PFSK-1 (cell line): ENCODE measurements around the gene PTPRQ.

Experiments used
- FOXP2 ChIP-seq: optimal IDR thresholded peaks from 2 replicates; pipeline ENCODE3; 2011; ENCODE audit warnings: borderline replicate concordance, control low read depth, inconsistent platforms; ENCODE audit not compliant: insufficient read depth; ENCODE audit errors: extremely low read length, extremely low read depth
- POLR2AphosphoS5 ChIP-seq: IDR thresholded peaks from 2 replicates; pipeline ENCODE4 v1.6.1; 2012; ENCODE audit warnings: low read depth, mild to moderate bottlenecking, control low read depth, low read length, moderate library complexity
- SIN3A ChIP-seq: IDR thresholded peaks from 2 replicates; pipeline ENCODE4 v1.6.1; 2012; ENCODE audit warnings: mild to moderate bottlenecking, low read length, moderate library complexity, borderline replicate concordance; ENCODE audit not compliant: insufficient read depth
- TAF1 ChIP-seq: IDR thresholded peaks from 2 replicates; pipeline ENCODE4 v1.6.1; 2012; ENCODE audit warnings: low read length, control low read depth, borderline replicate concordance; ENCODE audit not compliant: insufficient read depth
- TF ChIP-seq, protein P1 (sequence below), 2 experiments: IDR thresholded peaks; 2 replicates each; pipeline versions ENCODE4 v1.6.1 to v1.8.0; 2011 to 2012; ENCODE audit warnings: low read depth in 2 of 2, low read length in 2 of 2, control low read depth in 1 of 2, inconsistent platforms in 1 of 2, mild to moderate bottlenecking in 1 of 2, moderate library complexity in 1 of 2; ENCODE audit not compliant: insufficient read depth in 1 of 2

PTPRQ gene

DNA sequence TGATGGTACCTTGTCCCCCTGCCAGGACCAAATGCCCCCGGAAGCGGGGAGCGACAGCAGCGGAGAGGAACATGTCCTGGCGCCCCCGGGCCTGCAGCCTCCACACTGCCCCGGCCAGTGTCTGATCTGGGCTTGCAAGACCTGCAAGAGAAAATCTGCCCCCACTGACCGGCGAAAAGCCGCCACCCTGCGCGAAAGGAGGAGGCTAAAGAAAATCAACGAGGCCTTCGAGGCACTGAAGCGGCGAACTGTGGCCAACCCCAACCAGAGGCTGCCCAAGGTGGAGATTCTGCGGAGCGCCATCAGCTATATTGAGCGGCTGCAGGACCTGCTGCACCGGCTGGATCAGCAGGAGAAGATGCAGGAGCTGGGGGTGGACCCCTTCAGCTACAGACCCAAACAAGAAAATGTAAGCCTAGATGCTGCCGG lies 263.8 kb downstream of the PTPRQ start:
- TF ChIP-seq POLR2AphosphoS5 (no peak), TAF1 (no peak), SIN3A (no peak), FOXP2 (no peak)
- TF ChIP-seq, protein P1, sequence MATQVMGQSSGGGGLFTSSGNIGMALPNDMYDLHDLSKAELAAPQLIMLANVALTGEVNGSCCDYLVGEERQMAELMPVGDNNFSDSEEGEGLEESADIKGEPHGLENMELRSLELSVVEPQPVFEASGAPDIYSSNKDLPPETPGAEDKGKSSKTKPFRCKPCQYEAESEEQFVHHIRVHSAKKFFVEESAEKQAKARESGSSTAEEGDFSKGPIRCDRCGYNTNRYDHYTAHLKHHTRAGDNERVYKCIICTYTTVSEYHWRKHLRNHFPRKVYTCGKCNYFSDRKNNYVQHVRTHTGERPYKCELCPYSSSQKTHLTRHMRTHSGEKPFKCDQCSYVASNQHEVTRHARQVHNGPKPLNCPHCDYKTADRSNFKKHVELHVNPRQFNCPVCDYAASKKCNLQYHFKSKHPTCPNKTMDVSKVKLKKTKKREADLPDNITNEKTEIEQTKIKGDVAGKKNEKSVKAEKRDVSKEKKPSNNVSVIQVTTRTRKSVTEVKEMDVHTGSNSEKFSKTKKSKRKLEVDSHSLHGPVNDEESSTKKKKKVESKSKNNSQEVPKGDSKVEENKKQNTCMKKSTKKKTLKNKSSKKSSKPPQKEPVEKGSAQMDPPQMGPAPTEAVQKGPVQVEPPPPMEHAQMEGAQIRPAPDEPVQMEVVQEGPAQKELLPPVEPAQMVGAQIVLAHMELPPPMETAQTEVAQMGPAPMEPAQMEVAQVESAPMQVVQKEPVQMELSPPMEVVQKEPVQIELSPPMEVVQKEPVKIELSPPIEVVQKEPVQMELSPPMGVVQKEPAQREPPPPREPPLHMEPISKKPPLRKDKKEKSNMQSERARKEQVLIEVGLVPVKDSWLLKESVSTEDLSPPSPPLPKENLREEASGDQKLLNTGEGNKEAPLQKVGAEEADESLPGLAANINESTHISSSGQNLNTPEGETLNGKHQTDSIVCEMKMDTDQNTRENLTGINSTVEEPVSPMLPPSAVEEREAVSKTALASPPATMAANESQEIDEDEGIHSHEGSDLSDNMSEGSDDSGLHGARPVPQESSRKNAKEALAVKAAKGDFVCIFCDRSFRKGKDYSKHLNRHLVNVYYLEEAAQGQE (IDR thresholded peaks at IDR 0.05; ENCODE audit: insufficient read depth in 1 of 2, low read depth in 2 of 2, low read length in 2 of 2) = no peak

DNA sequence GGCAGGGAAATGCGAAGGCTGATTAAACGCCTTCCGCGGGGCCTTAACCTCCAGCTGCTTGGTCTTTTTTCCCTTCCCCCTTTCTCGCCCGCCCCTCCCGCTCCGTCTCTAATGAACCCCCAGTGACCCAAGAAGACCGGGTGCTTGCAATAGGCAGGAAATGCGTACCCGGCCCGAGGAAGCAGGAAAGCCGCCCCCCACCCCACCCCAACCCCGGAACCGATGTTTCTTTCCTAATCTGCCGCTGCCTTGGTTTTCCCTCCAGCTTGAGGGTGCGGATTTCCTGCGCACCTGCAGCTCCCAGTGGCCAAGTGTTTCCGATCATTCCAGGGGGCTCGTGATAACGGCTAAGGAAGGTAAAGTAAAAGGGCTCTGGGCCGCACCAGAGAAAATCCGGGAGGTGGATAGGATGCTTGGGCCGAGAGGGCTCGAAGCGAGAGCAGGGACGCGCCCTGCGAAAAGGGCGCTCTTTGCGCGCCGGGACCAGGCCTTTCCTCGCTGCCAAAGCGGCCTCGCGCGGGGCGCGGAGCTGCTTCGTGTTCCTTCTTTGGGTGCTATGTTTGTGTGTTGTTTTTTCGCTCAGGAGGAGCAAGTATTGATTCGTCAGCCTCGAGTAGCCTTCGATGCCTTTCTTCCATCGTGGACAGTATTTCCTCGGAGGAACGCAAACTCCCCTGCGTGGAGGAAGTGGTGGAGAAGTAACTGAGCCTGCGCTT lies 264.4 kb downstream of the PTPRQ start:
- TF ChIP-seq SIN3A (no peak), POLR2AphosphoS5 (no peak), FOXP2 (no peak)
- TF ChIP-seq, protein P1 (IDR thresholded peaks at IDR 0.05; ENCODE audit: insufficient read depth in 1 of 2, low read depth in 2 of 2, low read length in 2 of 2) = no peak

DNA sequence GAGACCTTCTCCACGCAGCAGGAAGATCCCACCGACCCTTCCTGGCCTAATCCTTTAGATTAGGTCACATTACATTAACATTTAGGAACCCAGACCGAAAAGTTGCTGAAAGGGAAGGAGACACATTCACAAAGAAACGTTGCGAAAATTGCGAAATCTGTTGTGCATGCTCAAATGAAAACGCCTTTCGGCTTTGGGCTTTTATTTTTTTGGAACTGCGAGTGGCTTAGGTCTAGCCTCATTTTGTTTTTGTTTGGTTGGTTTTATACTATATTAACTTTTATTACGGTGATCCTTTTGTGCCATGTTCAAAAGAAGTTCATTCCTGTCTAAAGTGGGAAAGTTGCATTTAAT lies 264.9 kb downstream of the PTPRQ start:
- TF ChIP-seq POLR2AphosphoS5 = no peak
- TF ChIP-seq TAF1 = no peak

DNA sequence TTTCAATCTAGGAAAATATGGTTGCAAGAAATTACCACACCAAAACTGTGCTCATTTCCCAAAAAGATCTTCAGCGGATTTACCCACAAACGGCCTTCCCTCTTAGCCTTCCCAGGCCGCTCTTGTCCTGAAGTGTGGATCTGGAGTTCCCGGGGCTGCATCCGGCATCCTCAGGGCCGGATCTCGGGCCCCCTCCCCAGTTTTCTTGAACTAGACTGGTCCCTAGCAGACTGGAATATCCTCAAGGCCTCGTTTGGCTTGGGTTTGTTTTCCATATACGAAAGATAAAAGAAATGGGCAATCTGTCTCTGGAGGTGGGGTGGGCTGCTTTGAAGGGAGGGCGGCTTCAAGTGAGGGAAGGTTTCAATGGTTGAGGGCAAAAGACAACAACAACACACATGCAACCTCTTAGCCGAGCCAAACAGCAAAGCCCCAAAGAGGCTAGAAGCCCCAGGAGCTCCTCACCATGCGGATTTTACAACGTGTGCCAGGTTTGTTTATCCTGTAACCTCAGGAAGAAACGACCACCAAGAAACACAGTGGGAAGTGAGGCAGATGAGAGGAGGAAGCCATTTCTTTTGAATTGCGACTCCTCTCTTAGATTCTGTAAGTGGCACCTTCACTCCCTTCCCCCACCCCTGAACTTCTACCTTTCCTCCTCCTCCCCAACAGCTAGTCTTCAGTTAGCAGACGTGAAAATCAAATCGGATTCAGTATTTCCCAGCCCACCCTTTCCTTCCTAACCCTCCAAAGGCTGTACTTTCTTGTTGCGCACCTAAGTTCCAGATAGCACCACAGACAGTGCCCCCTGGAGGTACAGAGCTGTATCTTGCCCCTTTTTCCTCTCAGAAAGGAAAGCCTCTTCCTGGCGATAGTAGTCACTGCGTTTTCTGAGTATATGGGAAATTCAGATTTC lies 266.0 kb downstream of the PTPRQ start:
- no peak for TF ChIP-seq POLR2AphosphoS5
- TF ChIP-seq, protein P1 (IDR thresholded peaks at IDR 0.05; ENCODE audit: insufficient read depth in 1 of 2, low read depth in 2 of 2, low read length in 2 of 2) = no peak
- TF ChIP-seq SIN3A = no peak
- TF ChIP-seq FOXP2 = no peak
- no peak for TF ChIP-seq TAF1

DNA sequence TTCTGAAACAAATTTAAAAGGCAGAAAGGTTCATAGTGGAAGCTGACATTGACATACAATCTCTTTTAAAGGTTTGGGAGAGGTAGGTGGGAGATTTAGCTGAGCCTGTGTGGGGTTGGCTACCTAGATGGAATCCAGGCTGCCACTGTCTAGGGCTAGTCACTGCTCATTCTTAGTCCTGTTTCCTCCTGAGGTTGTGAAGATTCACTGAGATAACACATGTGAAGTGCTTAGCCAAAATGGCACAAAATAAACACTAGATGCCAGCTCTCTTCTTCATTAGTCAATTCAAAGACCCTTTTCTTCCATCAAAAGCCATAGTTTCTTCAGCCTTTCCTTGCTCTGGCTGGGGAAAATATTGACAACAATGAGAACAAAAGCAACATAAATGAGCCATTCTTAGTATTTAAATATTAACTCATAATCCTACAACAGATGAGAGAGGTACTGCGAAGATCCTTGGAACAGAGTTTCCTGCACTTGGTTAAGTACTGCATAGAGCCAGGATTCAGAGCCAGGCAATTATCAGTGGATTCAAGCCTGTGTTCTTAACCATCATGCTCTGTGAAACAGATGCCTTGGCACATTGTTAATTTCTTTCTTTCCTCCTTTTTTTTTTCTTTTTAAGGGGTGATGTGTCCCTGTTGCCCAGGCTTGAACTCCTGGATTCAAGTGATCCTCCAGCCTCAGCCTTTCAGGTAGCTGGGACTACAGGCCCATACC lies 266.9 kb downstream of the PTPRQ start:
- TF ChIP-seq SIN3A (no peak), TAF1 (no peak), FOXP2 (no peak), POLR2AphosphoS5 (no peak)
- TF ChIP-seq, protein P1 (IDR thresholded peaks at IDR 0.05; ENCODE audit: insufficient read depth in 1 of 2, low read depth in 2 of 2, low read length in 2 of 2) = no peak
